Endothelial cell of umbilical vein (primary cell): ENCODE measurements around the gene AUTS2. TPM values are rescaled to one million over a fixed set of nuclear protein-coding genes. Genes with fewer than 3 reads are reported as not detected.

Experiments used
- BruUV-seq: library from RNA; stranded (reverse); fragments of 400-500 nt; replicated peaks from 2 replicates; lab custom pipeline; 2021; lab: Mats Ljungman, UMichigan
- CTCF ChIA-PET: fragments of 300-600, 350-600 bp; sonication (Branson Sonifier 250); formaldehyde crosslinking; loops from one replicate; lab custom pipeline; 2021; ENCODE audit warnings: antibody characterized with exemption, inconsistent platforms; lab: Charles Lee
- POLR2A ChIA-PET: fragments of 300-600, 350-600 bp; sonication (Branson Sonifier 250); formaldehyde crosslinking; loops from one replicate; lab custom pipeline; 2021; ENCODE audit warnings: antibody characterized with exemption, inconsistent platforms; lab: Charles Lee
- DNase-seq: peaks from one replicate; pipeline ENCODE4 v3.0.0-alpha.2; 2011; ENCODE audit warnings: low read depth, low spot score
- FAIRE-seq: peaks from 2 replicates; lab custom pipeline; 2011; peaks lifted over from hg19 to GRCh38; lab: Jason Lieb, UNC
- H2AFZ ChIP-seq: 2 replicates; pipeline ENCODE4 v1.6.0; 2012; ENCODE audit warnings: low read depth, low read length, control low read depth, inconsistent platforms
- H3K27ac ChIP-seq: 2 replicates; pipeline ENCODE4 v1.5.1; 2011; ENCODE audit warnings: low read depth, mild to moderate bottlenecking, control low read depth, low read length, moderate library complexity; ENCODE audit not compliant: insufficient read depth
- H3K27me3 ChIP-seq, 2 experiments: 2 replicates each; pipeline versions ENCODE4 v1.6.0 to v1.6.1; 2011; ENCODE audit warnings: low read length in 2 of 2, mixed read lengths in 1 of 2; ENCODE audit not compliant: control insufficient read depth in 2 of 2, insufficient read depth in 2 of 2
- H3K36me3 ChIP-seq, 2 experiments: 2 replicates in 1 of 2; 3 replicates in 1 of 2; pipeline ENCODE4 v1.5.1; 2011; ENCODE audit warnings: low read length in 2 of 2, mild to moderate bottlenecking in 1 of 2, moderate library complexity in 1 of 2; ENCODE audit not compliant: control insufficient read depth in 2 of 2, insufficient read depth in 2 of 2; ENCODE audit errors: extremely low read depth in 1 of 2
- H3K4me1 ChIP-seq: 3 replicates; pipeline ENCODE4 v1.5.1; 2011; ENCODE audit warnings: mild to moderate bottlenecking, low read length; ENCODE audit not compliant: control insufficient read depth, insufficient read depth; ENCODE audit errors: extremely low read depth
- H3K4me2 ChIP-seq: 2 replicates; pipeline ENCODE4 v1.6.1; 2011; ENCODE audit warnings: low read length, control low read depth, mixed read lengths; ENCODE audit not compliant: insufficient read depth
- H3K4me3 ChIP-seq, 3 experiments: fragments of 200-600 bp in 1 of 3; sonication (generic), shearing (Covaris generic) in 1 of 3; replicated peaks in 1 of 3; 2 replicates each; pipeline ENCODE4 v1.5.1; 2011 to 2016; ENCODE audit warnings: control low read depth in 3 of 3, low read length in 3 of 3, mild to moderate bottlenecking in 2 of 3, inconsistent platforms in 1 of 3, low read depth in 1 of 3, moderate library complexity in 1 of 3; ENCODE audit not compliant: insufficient read depth in 1 of 3
- H3K79me2 ChIP-seq: 2 replicates; pipeline ENCODE4 v1.6.0; 2012; ENCODE audit warnings: low read length, inconsistent platforms; ENCODE audit not compliant: control insufficient read depth, insufficient read depth
- H3K9ac ChIP-seq: replicated peaks from 2 replicates; pipeline ENCODE3; 2011; ENCODE audit warnings: low read length, control low read depth; ENCODE audit not compliant: insufficient read depth; ENCODE audit errors: extremely low read depth
- H3K9me1 ChIP-seq: replicated peaks from 3 replicates; pipeline ENCODE4 v1.6.0; 2011; ENCODE audit warnings: mild to moderate bottlenecking, low read length; ENCODE audit not compliant: control insufficient read depth, insufficient read depth; ENCODE audit errors: extremely low read depth
- H3K9me3 ChIP-seq: replicated peaks from 2 replicates; pipeline ENCODE4 v1.5.1; 2012; ENCODE audit warnings: low read length, inconsistent platforms; ENCODE audit not compliant: control insufficient read depth, insufficient read depth
- H4K20me1 ChIP-seq: replicated peaks from 2 replicates; pipeline ENCODE3; 2011; ENCODE audit warnings: mild to moderate bottlenecking, low read length; ENCODE audit not compliant: control insufficient read depth, insufficient read depth; ENCODE audit errors: extremely low read depth
- EZH2 ChIP-seq: IDR thresholded peaks from 2 replicates; pipeline ENCODE4 v1.6.1; 2012; ENCODE audit warnings: borderline replicate concordance, low read depth, mild to moderate bottlenecking, moderate library complexity, low read length, inconsistent platforms; ENCODE audit not compliant: severe bottlenecking
- FOS ChIP-seq: IDR thresholded peaks from 2 replicates; pipeline ENCODE4 v1.6.1; 2011; ENCODE audit warnings: mild to moderate bottlenecking, low read length, moderate library complexity, borderline replicate concordance; ENCODE audit not compliant: insufficient read depth
- JUN ChIP-seq: IDR thresholded peaks from 2 replicates; pipeline ENCODE4 v1.6.1; 2011; ENCODE audit warnings: borderline replicate concordance, low read depth; ENCODE audit not compliant: insufficient read length, insufficient read depth
- MYC ChIP-seq: IDR thresholded peaks from one replicate; pipeline ENCODE4 v1.6.1; 2011; ENCODE audit warnings: mild to moderate bottlenecking, low read depth, low read length
- POLR2A ChIP-seq: IDR thresholded peaks from 2 replicates; pipeline ENCODE4 v1.6.1; 2012; ENCODE audit warnings: low read depth, mild to moderate bottlenecking, control low read depth, low read length
- POLR2AphosphoS5 ChIP-seq: IDR thresholded peaks from 2 replicates; pipeline ENCODE4 v1.6.1; 2012; ENCODE audit warnings: low read depth, mild to moderate bottlenecking, control low read depth, low read length, moderate library complexity; ENCODE audit not compliant: insufficient read depth
- dilution Hi-C: fragments of 300-500 bp; cut with MboI; formaldehyde crosslinking; loops from one replicate; pipeline ENCODE4 v1.15.0; 2019; ENCODE audit warnings: low sequenced_read_pairs; ENCODE audit not compliant: extremely low pct_ligation_motif_present
- intact Hi-C: fragments of 100-400 bp; cut with micrococcal nuclease; formaldehyde crosslinking; loops from one replicate; pipeline ENCODE4 v1.10.0; 2022
- polyA plus RNA-seq, 4 experiments: library from polyadenylated mRNA; depleted of rRNA in 3 of 4; stranded (reverse) in 3 of 4; unstranded in 1 of 4; fragments of >200 nt; gene quantifications; 2 replicates each; pipeline versions ENCODE4 v1.2.1 to v1.2.3, GENCODE V29; 2011 to 2012; ENCODE audit warnings: missing spikeins in 1 of 4
- total RNA-seq: library from RNA; stranded (reverse); gene quantifications from 2 replicates; pipeline ENCODE4 v1.2.3, GENCODE V29; 2021
- TF ChIP-seq, protein P1 (sequence below): IDR thresholded peaks from 2 replicates; pipeline ENCODE4 v1.6.1; 2011; ENCODE audit not compliant: insufficient read depth, insufficient read length
- TF ChIP-seq, protein P2 (sequence below), 2 donors: IDR thresholded peaks; 1 replicate in 1 of 2; 2 replicates in 1 of 2; pipeline ENCODE4 v1.5.1; 2011; ENCODE audit warnings: low read length in 2 of 2, mild to moderate bottlenecking in 2 of 2, moderate library complexity in 2 of 2, control low read depth in 1 of 2, inconsistent platforms in 1 of 2, low read depth in 1 of 2; ENCODE audit not compliant: insufficient read depth in 1 of 2; ENCODE audit errors: extremely low read depth in 1 of 2

The AUTS2 gene
- total and polyA plus RNA-seq, 2 donors (not counting 3 experiments of a cell fraction or from before 2014, with no cell fraction given) = 0.59 to 8.0 TPM

DNA sequence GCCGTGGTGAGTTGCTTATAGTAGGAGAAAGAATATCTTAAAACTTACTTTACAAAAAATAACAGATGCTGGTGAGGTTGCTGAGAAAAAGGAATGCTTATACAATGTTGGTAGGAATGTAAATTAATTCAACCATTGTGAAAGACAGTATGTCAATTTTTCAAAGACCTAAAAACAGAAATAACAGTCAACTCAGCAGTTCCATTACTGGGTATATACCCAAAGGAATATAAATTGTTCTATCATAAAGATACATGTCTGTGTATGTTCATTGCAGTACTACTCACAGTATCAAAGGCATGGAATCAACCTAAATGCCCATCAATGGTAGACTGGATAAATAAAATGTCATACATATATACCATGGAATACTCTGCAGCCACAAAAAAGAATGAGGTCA is 420.4 kb downstream of the AUTS2 start:
- ChIA-PET POLR2A (no interaction called here), CTCF (no interaction called here)
- Histone ChIP-seq H3K27ac (no peak overlapping the region), H3K27me3 (no peaks in the 10 kb centered on the region), H3K9me1 (no peaks in the 10 kb centered on the region), H3K79me2 (no peaks in the 10 kb centered on the region), H3K4me1 (no peaks in the 10 kb centered on the region), H3K9ac (no peak overlapping the region), H3K36me3 (no peaks in the 10 kb centered on the region), H3K4me3 (no peak overlapping the region), H3K4me2 (no peak overlapping the region), H4K20me1 (no peaks in the 10 kb centered on the region), H2AFZ (no peak overlapping the region), H3K9me3 (no peaks in the 10 kb centered on the region)
- no peak for TF ChIP-seq POLR2AphosphoS5
- no peak for TF ChIP-seq FOS
- TF ChIP-seq, protein P1, sequence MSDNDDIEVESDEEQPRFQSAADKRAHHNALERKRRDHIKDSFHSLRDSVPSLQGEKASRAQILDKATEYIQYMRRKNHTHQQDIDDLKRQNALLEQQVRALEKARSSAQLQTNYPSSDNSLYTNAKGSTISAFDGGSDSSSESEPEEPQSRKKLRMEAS = no peak
- no peak for TF ChIP-seq MYC
- TF ChIP-seq EZH2 = no peak
- TF ChIP-seq, protein P2, sequence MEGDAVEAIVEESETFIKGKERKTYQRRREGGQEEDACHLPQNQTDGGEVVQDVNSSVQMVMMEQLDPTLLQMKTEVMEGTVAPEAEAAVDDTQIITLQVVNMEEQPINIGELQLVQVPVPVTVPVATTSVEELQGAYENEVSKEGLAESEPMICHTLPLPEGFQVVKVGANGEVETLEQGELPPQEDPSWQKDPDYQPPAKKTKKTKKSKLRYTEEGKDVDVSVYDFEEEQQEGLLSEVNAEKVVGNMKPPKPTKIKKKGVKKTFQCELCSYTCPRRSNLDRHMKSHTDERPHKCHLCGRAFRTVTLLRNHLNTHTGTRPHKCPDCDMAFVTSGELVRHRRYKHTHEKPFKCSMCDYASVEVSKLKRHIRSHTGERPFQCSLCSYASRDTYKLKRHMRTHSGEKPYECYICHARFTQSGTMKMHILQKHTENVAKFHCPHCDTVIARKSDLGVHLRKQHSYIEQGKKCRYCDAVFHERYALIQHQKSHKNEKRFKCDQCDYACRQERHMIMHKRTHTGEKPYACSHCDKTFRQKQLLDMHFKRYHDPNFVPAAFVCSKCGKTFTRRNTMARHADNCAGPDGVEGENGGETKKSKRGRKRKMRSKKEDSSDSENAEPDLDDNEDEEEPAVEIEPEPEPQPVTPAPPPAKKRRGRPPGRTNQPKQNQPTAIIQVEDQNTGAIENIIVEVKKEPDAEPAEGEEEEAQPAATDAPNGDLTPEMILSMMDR (IDR thresholded peaks at IDR 0.05; ENCODE audit: extremely low read depth in 1 of 2, insufficient read depth in 1 of 2, low read depth in 1 of 2, low read length in 2 of 2) = no peak
- no peak for TF ChIP-seq POLR2A
- TF ChIP-seq JUN = no peak
- dilution Hi-C loops = no loop called here
- no TSS peak for BruUV-seq
- FAIRE-seq (no peak), DNase-seq (no peak)
- intact Hi-C loops = no loop called here
